Neural progenitor cell (in vitro differentiated cells): Measurements from ENCODE around the gene TMPRSS9. TPM values are rescaled to one million over a fixed set of nuclear protein-coding genes. Genes with fewer than 3 reads are reported as not detected.

ENCODE experiments used
- DNase-seq: peaks from one replicate; pipeline ENCODE4 v3.0.0-alpha.2; 2016; ENCODE audit warnings: low spot score
- H2AFZ ChIP-seq: fragments of 200-600 bp; sonication (generic); replicated peaks from 2 replicates; pipeline ENCODE4 v1.6.1; 2016; ENCODE audit warnings: antibody characterized with exemption
- H3F3A ChIP-seq: fragments of 200-600 bp; sonication (generic); 2 replicates; pipeline ENCODE4 v1.6.1; 2016; ENCODE audit warnings: antibody characterized with exemption, low read depth
- H3K27ac ChIP-seq: fragments of 200-600 bp; sonication (generic); 2 replicates; pipeline ENCODE4 v1.5.1; 2016; ENCODE audit warnings: mild to moderate bottlenecking
- H3K27me3 ChIP-seq: fragments of 200-600 bp; sonication (generic); 2 replicates; pipeline ENCODE4 v1.6.1; 2016; ENCODE audit warnings: mild to moderate bottlenecking, moderate library complexity
- H3K36me3 ChIP-seq: fragments of 200-600 bp; sonication (generic); 2 replicates; pipeline ENCODE4 v1.5.1; 2016
- H3K4me1 ChIP-seq: fragments of 200-600 bp; sonication (generic); 2 replicates; pipeline ENCODE4 v1.6.1; 2016; ENCODE audit warnings: mixed run types
- H3K4me2 ChIP-seq: fragments of 200-600 bp; sonication (generic); 2 replicates; pipeline ENCODE4 v1.6.1; 2016
- H3K4me3 ChIP-seq: fragments of 200-600 bp; sonication (generic); 2 replicates; pipeline ENCODE4 v1.5.1; 2016
- H3K79me2 ChIP-seq: fragments of 200-600 bp; sonication (generic); 2 replicates; pipeline ENCODE4 v1.6.1; 2016; ENCODE audit warnings: low read depth
- H3K9ac ChIP-seq: fragments of 200-600 bp; sonication (generic); 2 replicates; pipeline ENCODE4 v1.6.1; 2016
- H3K9me3 ChIP-seq: fragments of 200-600 bp; sonication (generic); 2 replicates; pipeline ENCODE4 v1.5.1; 2016; ENCODE audit warnings: low read depth
- H4K20me1 ChIP-seq: fragments of 200-600 bp; sonication (generic); 2 replicates; pipeline ENCODE4 v1.6.1; 2016; ENCODE audit warnings: low read depth
- H3K27ac Mint-ChIP-seq: 3 replicates; pipeline ENCODE4 v1.8.0; 2021; ENCODE audit warnings: mixed read lengths
- H3K27me3 Mint-ChIP-seq: 2 replicates; pipeline ENCODE4 v1.8.0; 2022; ENCODE audit warnings: low read depth, mild to moderate bottlenecking, inconsistent platforms, moderate library complexity, mixed read lengths; ENCODE audit not compliant: insufficient read depth
- H3K36me3 Mint-ChIP-seq: 3 replicates; pipeline ENCODE4 v1.8.0; 2021; ENCODE audit warnings: mixed read lengths
- H3K4me1 Mint-ChIP-seq: 3 replicates; pipeline ENCODE4 v1.8.0; 2021; ENCODE audit warnings: mixed read lengths
- H3K4me3 Mint-ChIP-seq: 3 replicates; pipeline ENCODE4 v1.8.0; 2021; ENCODE audit warnings: mild to moderate bottlenecking, moderate library complexity, mixed read lengths
- H3K9me3 Mint-ChIP-seq: 3 replicates; pipeline ENCODE4 v1.8.0; 2020; ENCODE audit warnings: mixed read lengths
- CTCF ChIP-seq: fragments of 200-600 bp; sonication (generic); IDR thresholded peaks from 2 replicates; pipeline ENCODE4 v1.5.1; 2017; ENCODE audit warnings: antibody characterized with exemption, mild to moderate bottlenecking
- EZH2 ChIP-seq: fragments of 200-600 bp; sonication (generic); IDR thresholded peaks from 2 replicates; pipeline ENCODE4 v1.6.1; 2017; ENCODE audit warnings: antibody characterized with exemption, mild to moderate bottlenecking, moderate library complexity
- EZH2phosphoT487 ChIP-seq: fragments of 200-600 bp; sonication (generic); IDR thresholded peaks from 2 replicates; pipeline ENCODE4 v1.6.1; 2017; ENCODE audit warnings: antibody characterized with exemption
- microRNA-seq: library from miRNA; unstranded; fragments of <30 nt; microRNA quantifications from one replicate; pipeline ENCODE4, GENCODE V29; 2016
- total RNA-seq: library from RNA; depleted of rRNA; stranded (reverse); fragments of >200 nt; gene quantifications from 2 replicates; pipeline ENCODE4 v1.2.3, GENCODE V29; 2015; ENCODE audit warnings: low replicate concordance

TMPRSS9 gene
- total RNA-seq, 1 donor from 2014 or later: not detected

DNA sequence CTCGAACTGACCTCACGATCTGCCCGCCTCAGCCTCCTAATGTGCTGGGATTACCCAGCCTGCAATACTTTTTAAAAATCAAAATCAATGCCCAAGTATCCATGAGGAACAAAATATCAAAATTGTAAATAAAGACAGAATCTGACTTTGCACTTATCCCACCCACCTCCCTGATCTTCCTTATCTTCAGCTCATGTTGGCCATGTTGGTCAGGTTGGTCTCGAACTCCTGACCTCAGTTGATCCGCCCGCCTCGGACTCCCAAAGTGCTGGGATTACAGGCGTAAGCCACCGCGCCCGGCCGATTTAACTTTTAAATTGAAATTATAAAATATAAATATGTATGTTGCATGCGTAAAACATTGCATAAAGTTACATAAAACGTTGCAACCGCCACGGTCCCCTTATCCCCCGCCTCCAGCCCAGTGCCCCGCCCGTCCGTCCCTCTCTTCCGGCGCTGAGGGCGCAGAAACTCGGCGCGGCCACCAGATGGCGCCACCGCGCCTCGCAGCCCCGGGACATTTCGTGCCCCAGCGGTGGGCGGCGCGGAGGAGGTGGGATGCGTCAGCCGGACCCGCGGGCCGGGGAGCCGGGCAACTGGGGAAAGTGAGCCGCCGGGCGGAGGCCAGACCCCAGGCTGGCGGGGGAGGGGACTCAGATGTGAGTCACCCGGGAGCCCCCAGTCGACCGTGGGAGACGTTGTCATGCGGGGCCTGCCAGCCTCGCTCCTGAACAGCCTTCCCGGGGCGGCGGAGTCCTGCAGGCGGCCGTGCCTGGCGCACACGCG is 114.4 kb downstream of the TMPRSS9 start:
- H3K4me1 Mint-ChIP-seq: peaks cover 26% of the 10 kb centered on the region
- Histone ChIP-seq H3F3A (peaks cover 21% of the 10 kb centered on the region), H3K4me2 (peak overlapping the region; percentile 87), H3K4me3 (peak overlapping the region; percentile 55), H3K9ac (no peak overlapping the region), H3K79me2 (no peaks in the 10 kb centered on the region), H3K36me3 (no peaks in the 10 kb centered on the region), H3K27ac (no peak overlapping the region), H4K20me1 (peaks cover 35% of the 10 kb centered on the region), H3K4me1 (peaks cover 26% of the 10 kb centered on the region), H3K27me3 (peaks cover 49% of the 10 kb centered on the region), H2AFZ (no peak overlapping the region), H3K9me3 (no peaks in the 10 kb centered on the region)
- DNase-seq: peak; percentile 95
- H3K27ac Mint-ChIP-seq: no peak overlapping the region
- no peak for TF ChIP-seq EZH2phosphoT487
- TF ChIP-seq CTCF: peak; percentile 98
- H3K27me3 Mint-ChIP-seq: peaks cover 28% of the 10 kb centered on the region
- H3K4me3 Mint-ChIP-seq: peak overlapping the region; percentile 75
- H3K36me3 Mint-ChIP-seq: no peaks in the 10 kb centered on the region
- H3K9me3 Mint-ChIP-seq: no peaks in the 10 kb centered on the region

GRCh38 chr19:2475018-2475701 is 115.1 kb downstream of the TMPRSS9 start:
- peak overlapping the region; percentile 55 for H3K4me3 ChIP-seq
- no peak overlapping the region for H3K27ac ChIP-seq
- peaks cover 36% of the 10 kb centered on the region for H3K27me3 Mint-ChIP-seq
- H3K4me1 ChIP-seq: peaks cover 26% of the 10 kb centered on the region
- peak overlapping the region; percentile 87 for H3K4me2 ChIP-seq
- H3F3A ChIP-seq: peaks cover 21% of the 10 kb centered on the region
- H3K4me3 Mint-ChIP-seq: peak overlapping the region; percentile 79
- H3K36me3 ChIP-seq: no peaks in the 10 kb centered on the region
- no peaks in the 10 kb centered on the region for H3K36me3 Mint-ChIP-seq
- peak; percentile 65 for DNase-seq
- H3K79me2 ChIP-seq: no peaks in the 10 kb centered on the region
- no peak overlapping the region for H3K9ac ChIP-seq
- H3K27me3 ChIP-seq: peaks cover 56% of the 10 kb centered on the region
- H3K9me3 ChIP-seq: no peaks in the 10 kb centered on the region
- H2AFZ ChIP-seq: no peak overlapping the region
- no peak overlapping the region for H3K27ac Mint-ChIP-seq
- H3K9me3 Mint-ChIP-seq: no peaks in the 10 kb centered on the region
- TF ChIP-seq EZH2 (no peak), CTCF (no peak), EZH2phosphoT487 (peak; percentile 32)
- H4K20me1 ChIP-seq: peaks cover 35% of the 10 kb centered on the region
- peaks cover 22% of the 10 kb centered on the region for H3K4me1 Mint-ChIP-seq

Small RNA genes lying within 50 kb of the gene (microRNA-seq; reads per million reads assigned to microRNA genes)
- not detected for gene MIR7108

Other genes with a start within 250 kb of the TMPRSS9 start
- 50.9 and 93.7 TPM in 2 replicates for gene AP3D1, start 208.7 kb upstream of the TMPRSS9 start, total RNA-seq
- gene DOT1L, start 196.3 kb upstream of the TMPRSS9 start, total RNA-seq: 8.9 and 21.1 TPM in 2 replicates
- gene PLEKHJ1, start 123.9 kb upstream of the TMPRSS9 start, total RNA-seq: 77.6 and 145 TPM in 2 replicates
- gene SF3A2, start 123.4 kb upstream of the TMPRSS9 start, total RNA-seq: 14.4 and 50.7 TPM in 2 replicates
- gene AMH, start 110.9 kb upstream of the TMPRSS9 start, total RNA-seq: 3.5 and 22.4 TPM in 2 replicates
- gene JSRP1, start 103.8 kb upstream of the TMPRSS9 start, total RNA-seq: 0.12 TPM in 1 of 2 replicates, not detected in the other
- gene PEAK3, start 78.1 kb upstream of the TMPRSS9 start, total RNA-seq: not detected in 2 replicates
- gene LINGO3, start 52.1 kb upstream of the TMPRSS9 start, total RNA-seq: 1.5 TPM in 1 of 2 replicates, not detected in the other
- 183 and 317 TPM in 2 replicates for gene LSM7, start 31.7 kb upstream of the TMPRSS9 start, total RNA-seq
- 20.7 and 90.9 TPM in 2 replicates for gene SPPL2B, start 31.6 kb upstream of the TMPRSS9 start, total RNA-seq
- 22.3 and 37.9 TPM in 2 replicates for gene TIMM13, start 67.3 kb downstream of the TMPRSS9 start, total RNA-seq
- 78.0 and 246 TPM in 2 replicates for gene LMNB2, start 96.7 kb downstream of the TMPRSS9 start, total RNA-seq
- 3.9 and 6.2 TPM in 2 replicates for gene GADD45B, start 115.9 kb downstream of the TMPRSS9 start, total RNA-seq